Panc1 (cell line): Measurements from ENCODE around the gene HOXA2. TPM values are rescaled to one million over a fixed set of nuclear protein-coding genes. Genes with fewer than 3 reads are reported as not detected.
A peak's percentile ranks its signal among the peaks of the same experiment; 100 is the strongest.

Experiments
- ATAC-seq: fragments of 200-7000 bp; cut with Tn5 transposase; 2 replicates; pipeline ENCODE4 v1.9.1; 2020; ENCODE audit warnings: mild to moderate bottlenecking, moderate library complexity
- BruUV-seq: library from RNA; stranded (reverse); fragments of 400-500 nt; replicated peaks from 2 replicates; lab custom pipeline; 2021; lab: Mats Ljungman, UMichigan
- CTCF ChIA-PET: fragments of 300-600 bp; sonication (Branson Sonifier 250); formaldehyde crosslinking; loops from one replicate; lab custom pipeline; 2022; ENCODE audit warnings: antibody characterized with exemption; lab: Charles Lee
- POLR2A ChIA-PET: fragments of 300-600 bp; sonication (Branson Sonifier 250); formaldehyde crosslinking; loops from one replicate; lab custom pipeline; 2022; ENCODE audit warnings: antibody characterized with exemption; lab: Charles Lee
- DNase-seq: peaks from one replicate; pipeline ENCODE4 v3.0.0-alpha.2; 2010; ENCODE audit warnings: low read depth, low spot score
- H3K27ac ChIP-seq: 2 replicates; pipeline ENCODE4 v1.5.1; 2011; ENCODE audit warnings: mild to moderate bottlenecking, low read length, inconsistent platforms
- H3K27me3 ChIP-seq: fragments of 200-500 bp; sonication (Bioruptor generic); 2 replicates; pipeline ENCODE4 v1.6.0; 2014; ENCODE audit warnings: low read length, inconsistent platforms; ENCODE audit not compliant: control insufficient read depth, insufficient read depth
- H3K36me3 ChIP-seq: fragments of 200-500 bp; sonication (Bioruptor generic); 2 replicates; pipeline ENCODE4 v1.5.1; 2014; ENCODE audit warnings: inconsistent platforms, mild to moderate bottlenecking, low read length, moderate library complexity; ENCODE audit not compliant: control insufficient read depth, insufficient read depth
- H3K4me1 ChIP-seq: 2 replicates; pipeline ENCODE4 v1.5.1; 2011; ENCODE audit warnings: inconsistent platforms, mild to moderate bottlenecking, low read length, moderate library complexity; ENCODE audit not compliant: control insufficient read depth, insufficient read depth
- H3K4me3 ChIP-seq, 2 experiments: 2 replicates each; pipeline ENCODE4 v1.5.1; 2011 to 2012; ENCODE audit warnings: low read depth in 2 of 2, low read length in 2 of 2, mild to moderate bottlenecking in 2 of 2, inconsistent platforms in 1 of 2, moderate library complexity in 1 of 2
- H3K9me3 ChIP-seq: fragments of 200-500 bp; sonication (Bioruptor generic); 2 replicates; pipeline ENCODE4 v1.5.1; 2014; ENCODE audit warnings: low read depth, mild to moderate bottlenecking, inconsistent platforms, low read length, moderate library complexity; ENCODE audit not compliant: control insufficient read depth, insufficient read depth
- POLR2AphosphoS5 ChIP-seq: IDR thresholded peaks from 2 replicates; pipeline ENCODE4 v1.6.1; 2012; ENCODE audit warnings: mild to moderate bottlenecking, low read depth, low read length, moderate library complexity
- SIN3A ChIP-seq: IDR thresholded peaks from 2 replicates; pipeline ENCODE4 v1.6.1; 2012; ENCODE audit warnings: low read depth, mild to moderate bottlenecking, low read length, moderate library complexity, borderline replicate concordance; ENCODE audit not compliant: insufficient read depth
- TCF7L2 ChIP-seq: IDR thresholded peaks from 2 replicates; pipeline ENCODE4 v1.6.1; 2011; ENCODE audit warnings: mild to moderate bottlenecking, low read depth, low read length, inconsistent platforms
- in situ Hi-C: cut with HindIII; loops from 2 replicates; pipeline ENCODE4 v1.10.0; 2016; ENCODE audit warnings: low sequenced_read_pairs, low pct_unique_long_range_greater_than_20kb
- intact Hi-C: fragments of 100-400 bp; cut with micrococcal nuclease; formaldehyde crosslinking; loops from one replicate; pipeline ENCODE4 v1.10.0; 2022; ENCODE audit not compliant: unreplicated experiment
- total RNA-seq: library from RNA; stranded (reverse); gene quantifications from one replicate; pipeline ENCODE4 v1.2.1, GENCODE V29; 2021; ENCODE audit not compliant: unreplicated experiment
- TF ChIP-seq, protein P1 (sequence below): fragments of 450-650 bp; IDR thresholded peaks from 2 replicates; pipeline ENCODE4 v1.5.1; 2017; ENCODE audit warnings: mild to moderate bottlenecking
- TF ChIP-seq, protein P2 (sequence below), 2 experiments: IDR thresholded peaks; 2 replicates each; pipeline ENCODE4 v1.6.1; 2011 to 2012; ENCODE audit warnings: low read depth in 2 of 2, control low read depth in 1 of 2, low read length in 1 of 2, mild to moderate bottlenecking in 1 of 2, moderate library complexity in 1 of 2; ENCODE audit not compliant: insufficient read depth in 1 of 2

Gene HOXA2
- total RNA-seq, 1 experiment from 2014 or later: 2.9 TPM

DNA sequence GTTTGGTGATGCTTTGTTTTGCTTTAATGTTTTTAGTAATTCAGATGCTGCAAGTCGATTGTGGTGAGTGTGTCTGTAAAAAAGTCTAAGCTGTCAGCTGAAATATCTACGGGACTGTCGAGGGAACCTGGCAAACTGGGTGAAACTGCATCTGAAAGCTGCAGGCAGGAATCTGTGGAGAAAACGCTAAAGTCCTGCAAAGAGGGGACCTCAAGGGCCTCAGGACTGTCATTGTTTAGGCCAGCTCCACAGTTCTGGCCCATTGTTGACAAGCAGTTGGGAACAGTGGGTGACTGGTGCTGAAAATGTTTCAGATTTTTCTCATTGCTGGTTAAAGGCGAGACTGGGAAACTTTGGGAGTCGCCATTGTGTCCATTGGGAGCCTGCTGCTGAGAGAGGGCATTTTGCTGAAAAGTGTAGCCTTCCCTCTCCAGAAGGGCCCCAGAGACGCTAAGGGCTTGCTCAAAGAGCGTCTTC is 1.8 kb downstream of the HOXA2 start:
- POLR2A ChIA-PET: no interaction called here
- CTCF ChIA-PET: no interaction called here
- no TSS peak for BruUV-seq

DNA sequence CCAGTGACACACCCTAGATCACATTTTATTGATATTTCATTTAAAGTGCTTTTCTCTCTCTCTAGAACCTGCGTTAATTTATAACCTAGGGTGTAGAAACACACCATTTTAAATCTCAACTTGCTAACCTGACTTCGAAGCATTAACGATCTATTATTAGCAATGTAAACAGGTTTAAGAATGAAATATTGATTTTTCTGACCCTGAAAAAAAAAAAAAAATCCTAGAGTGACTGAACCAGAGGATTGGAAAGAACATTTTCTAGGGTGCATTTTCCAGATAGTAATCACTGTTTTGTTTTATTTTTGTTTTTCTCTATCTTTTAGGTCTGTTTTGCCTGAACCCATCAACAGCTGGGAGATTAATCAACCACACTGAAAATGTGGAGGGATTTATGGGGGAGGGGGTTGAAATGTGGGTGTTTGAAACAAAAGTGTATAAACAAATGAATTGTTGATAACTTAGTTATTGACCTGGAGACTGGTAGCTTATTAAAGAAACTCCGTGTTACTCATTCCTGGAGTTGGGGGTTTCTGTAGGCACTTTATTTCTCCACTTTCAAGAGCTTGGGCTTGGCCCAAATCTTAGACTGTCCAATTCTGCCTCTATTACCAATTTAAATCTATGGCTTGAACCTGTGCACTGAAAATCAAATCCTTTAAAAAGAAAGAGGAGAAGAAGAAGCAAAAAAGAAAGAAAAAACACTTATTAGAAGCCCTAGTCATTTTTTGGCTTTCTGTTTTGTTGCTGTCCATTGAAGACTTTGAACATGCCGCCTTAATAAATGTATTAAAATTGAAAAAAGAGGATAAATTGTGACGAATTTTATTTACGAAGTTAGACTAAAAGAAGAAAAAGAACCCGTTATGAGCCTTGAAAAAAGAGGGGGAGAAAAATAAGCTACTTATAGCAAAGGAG is 2.8 kb downstream of the HOXA2 start:
- Histone ChIP-seq H3K4me3 (peak overlapping the region; percentile 85 to 93), H3K36me3 (peaks cover 9% of the 10 kb centered on the region; the same call in 1 of the 2 replicates), H3K9me3 (no peaks in the 10 kb centered on the region), H3K4me1 (peaks cover 55% of the 10 kb centered on the region), H3K27ac (peak overlapping the region; percentile 99), H3K27me3 (no peaks in the 10 kb centered on the region)
- no TSS peak for BruUV-seq
- DNase-seq (no peak), ATAC-seq (no peak)
- intact Hi-C loops: loop anchor here (10.0 kb wide), 1 partner anchor 65 kb away; no protein-coding TSS in a partner anchor
- in situ Hi-C loops: no loop called here
- POLR2A ChIA-PET: interaction anchor here (0.5 to 4.0 kb wide), 7 partner anchors 13 to 251 kb away, joined by 4 to 21 read pairs (median 7); no protein-coding TSS in a partner anchor
- CTCF ChIA-PET: interaction anchor here (0.6 to 1.4 kb wide), 2 partner anchors 10 to 41 kb away, joined by 5 to 7 read pairs; no protein-coding TSS in a partner anchor
- TF ChIP-seq, protein P1, sequence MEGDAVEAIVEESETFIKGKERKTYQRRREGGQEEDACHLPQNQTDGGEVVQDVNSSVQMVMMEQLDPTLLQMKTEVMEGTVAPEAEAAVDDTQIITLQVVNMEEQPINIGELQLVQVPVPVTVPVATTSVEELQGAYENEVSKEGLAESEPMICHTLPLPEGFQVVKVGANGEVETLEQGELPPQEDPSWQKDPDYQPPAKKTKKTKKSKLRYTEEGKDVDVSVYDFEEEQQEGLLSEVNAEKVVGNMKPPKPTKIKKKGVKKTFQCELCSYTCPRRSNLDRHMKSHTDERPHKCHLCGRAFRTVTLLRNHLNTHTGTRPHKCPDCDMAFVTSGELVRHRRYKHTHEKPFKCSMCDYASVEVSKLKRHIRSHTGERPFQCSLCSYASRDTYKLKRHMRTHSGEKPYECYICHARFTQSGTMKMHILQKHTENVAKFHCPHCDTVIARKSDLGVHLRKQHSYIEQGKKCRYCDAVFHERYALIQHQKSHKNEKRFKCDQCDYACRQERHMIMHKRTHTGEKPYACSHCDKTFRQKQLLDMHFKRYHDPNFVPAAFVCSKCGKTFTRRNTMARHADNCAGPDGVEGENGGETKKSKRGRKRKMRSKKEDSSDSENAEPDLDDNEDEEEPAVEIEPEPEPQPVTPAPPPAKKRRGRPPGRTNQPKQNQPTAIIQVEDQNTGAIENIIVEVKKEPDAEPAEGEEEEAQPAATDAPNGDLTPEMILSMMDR: no peak
- TF ChIP-seq TCF7L2 (no peak), POLR2AphosphoS5 (no peak), SIN3A (no peak)
- TF ChIP-seq, protein P2, sequence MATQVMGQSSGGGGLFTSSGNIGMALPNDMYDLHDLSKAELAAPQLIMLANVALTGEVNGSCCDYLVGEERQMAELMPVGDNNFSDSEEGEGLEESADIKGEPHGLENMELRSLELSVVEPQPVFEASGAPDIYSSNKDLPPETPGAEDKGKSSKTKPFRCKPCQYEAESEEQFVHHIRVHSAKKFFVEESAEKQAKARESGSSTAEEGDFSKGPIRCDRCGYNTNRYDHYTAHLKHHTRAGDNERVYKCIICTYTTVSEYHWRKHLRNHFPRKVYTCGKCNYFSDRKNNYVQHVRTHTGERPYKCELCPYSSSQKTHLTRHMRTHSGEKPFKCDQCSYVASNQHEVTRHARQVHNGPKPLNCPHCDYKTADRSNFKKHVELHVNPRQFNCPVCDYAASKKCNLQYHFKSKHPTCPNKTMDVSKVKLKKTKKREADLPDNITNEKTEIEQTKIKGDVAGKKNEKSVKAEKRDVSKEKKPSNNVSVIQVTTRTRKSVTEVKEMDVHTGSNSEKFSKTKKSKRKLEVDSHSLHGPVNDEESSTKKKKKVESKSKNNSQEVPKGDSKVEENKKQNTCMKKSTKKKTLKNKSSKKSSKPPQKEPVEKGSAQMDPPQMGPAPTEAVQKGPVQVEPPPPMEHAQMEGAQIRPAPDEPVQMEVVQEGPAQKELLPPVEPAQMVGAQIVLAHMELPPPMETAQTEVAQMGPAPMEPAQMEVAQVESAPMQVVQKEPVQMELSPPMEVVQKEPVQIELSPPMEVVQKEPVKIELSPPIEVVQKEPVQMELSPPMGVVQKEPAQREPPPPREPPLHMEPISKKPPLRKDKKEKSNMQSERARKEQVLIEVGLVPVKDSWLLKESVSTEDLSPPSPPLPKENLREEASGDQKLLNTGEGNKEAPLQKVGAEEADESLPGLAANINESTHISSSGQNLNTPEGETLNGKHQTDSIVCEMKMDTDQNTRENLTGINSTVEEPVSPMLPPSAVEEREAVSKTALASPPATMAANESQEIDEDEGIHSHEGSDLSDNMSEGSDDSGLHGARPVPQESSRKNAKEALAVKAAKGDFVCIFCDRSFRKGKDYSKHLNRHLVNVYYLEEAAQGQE (IDR thresholded peaks at IDR 0.05; ENCODE audit: insufficient read depth in 1 of 2, low read depth in 2 of 2, low read length in 1 of 2): no peak

More for the DNA sequence above, 1.8 kb downstream of the HOXA2 start:
- in situ Hi-C loops: no loop called here
- Histone ChIP-seq H3K4me1 (peaks cover 64% of the 10 kb centered on the region), H3K4me3 (peak overlapping the region in 1 of 2 experiments; percentile 0; a peak in 1 of 4 replicates), H3K27me3 (no peaks in the 10 kb centered on the region), H3K36me3 (peaks cover 9% of the 10 kb centered on the region; the same call in 1 of the 2 replicates), H3K27ac (peak overlapping the region; percentile 99), H3K9me3 (no peaks in the 10 kb centered on the region)
- intact Hi-C loops: no loop called here
- TF ChIP-seq, protein P1: no peak
- TF ChIP-seq POLR2AphosphoS5 (peak; percentile 22; the same call in 1 of the 2 replicates), SIN3A (0 out of 2 replicates have a peak, but pooled peaks have one; percentile 67)
- TF ChIP-seq, protein P2 (IDR thresholded peaks at IDR 0.05; ENCODE audit: insufficient read depth in 1 of 2, low read depth in 2 of 2, low read length in 1 of 2): no peak
- ATAC-seq (no peak), DNase-seq (no peak)
